ENCODE data around the gene HOXC10. TPM values are rescaled to one million over a fixed set of nuclear protein-coding genes. Genes with fewer than 3 reads are reported as not detected.

The HOXC10 gene
- total RNA-seq, 1 donor from 2014 or later, result not detected

DNA sequence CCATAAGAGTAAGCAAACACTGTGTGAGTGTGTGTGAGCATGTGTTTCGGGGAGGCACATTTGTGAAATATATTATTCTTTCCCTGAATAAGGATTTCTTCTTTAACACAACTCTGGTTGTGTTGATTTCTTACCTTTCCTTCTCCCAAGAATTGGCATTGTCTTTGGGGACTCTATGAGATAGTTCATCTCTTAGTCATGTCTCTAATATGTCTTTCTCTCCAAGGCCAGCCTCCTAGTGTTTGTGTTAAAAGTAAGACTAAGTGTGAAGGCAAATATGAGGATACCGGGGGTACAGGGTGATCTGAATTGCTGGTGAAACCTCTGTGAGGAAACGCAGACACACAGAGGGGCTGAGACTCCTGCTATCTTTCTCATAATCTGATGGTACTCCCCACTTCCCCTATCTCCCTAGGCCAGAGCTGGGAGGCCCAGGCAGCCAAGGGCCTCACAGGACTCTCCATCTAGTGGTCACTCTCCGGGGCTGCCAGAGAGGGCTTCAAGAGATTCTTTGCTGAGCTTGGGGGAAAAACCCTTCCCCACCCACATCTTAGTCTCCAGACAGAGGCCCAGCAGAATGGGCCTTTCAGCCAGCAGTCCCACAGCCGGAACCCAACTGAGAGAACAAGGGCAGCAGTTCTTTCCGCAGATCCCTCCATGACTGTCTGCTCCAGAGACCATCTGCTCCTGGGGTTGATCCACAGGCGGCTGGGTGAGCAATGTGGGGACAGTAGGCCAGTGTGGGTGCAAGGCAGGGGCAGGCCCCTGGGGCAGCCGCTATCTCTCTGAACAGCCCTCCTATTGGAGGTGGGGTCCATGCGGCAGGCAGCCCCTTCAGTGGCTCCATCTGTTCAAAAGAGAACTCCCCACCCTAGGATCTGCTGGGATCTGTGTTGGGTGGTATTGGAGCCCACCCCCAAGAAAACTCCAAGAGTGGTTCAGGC, 36.0 kb upstream of the HOXC10 start:
- POLR2A ChIA-PET, result interaction anchor here (0.5 kb wide), 1 partner anchor 42 kb away, joined by 3 read pairs; no protein-coding TSS in a partner anchor
- peaks cover 4% of the 10 kb centered on the region for H3K4me1 Mint-ChIP-seq
- DNase-seq (no peak), ATAC-seq (ENCODE audit: low read depth) (no peak)
- H3K4me3 Mint-ChIP-seq, result no peak overlapping the region
- no peaks in the 10 kb centered on the region for H3K9me3 Mint-ChIP-seq
- no peak overlapping the region for H3K27ac Mint-ChIP-seq
- CTCF ChIA-PET, result no interaction called here
- intact Hi-C loops (cut with micrococcal nuclease), result no loop called here
- peaks cover 77% of the 10 kb centered on the region for H3K27me3 Mint-ChIP-seq
- H3K36me3 Mint-ChIP-seq (ENCODE audit: low read depth), result no peaks in the 10 kb centered on the region
- TF ChIP-seq, protein P1, sequence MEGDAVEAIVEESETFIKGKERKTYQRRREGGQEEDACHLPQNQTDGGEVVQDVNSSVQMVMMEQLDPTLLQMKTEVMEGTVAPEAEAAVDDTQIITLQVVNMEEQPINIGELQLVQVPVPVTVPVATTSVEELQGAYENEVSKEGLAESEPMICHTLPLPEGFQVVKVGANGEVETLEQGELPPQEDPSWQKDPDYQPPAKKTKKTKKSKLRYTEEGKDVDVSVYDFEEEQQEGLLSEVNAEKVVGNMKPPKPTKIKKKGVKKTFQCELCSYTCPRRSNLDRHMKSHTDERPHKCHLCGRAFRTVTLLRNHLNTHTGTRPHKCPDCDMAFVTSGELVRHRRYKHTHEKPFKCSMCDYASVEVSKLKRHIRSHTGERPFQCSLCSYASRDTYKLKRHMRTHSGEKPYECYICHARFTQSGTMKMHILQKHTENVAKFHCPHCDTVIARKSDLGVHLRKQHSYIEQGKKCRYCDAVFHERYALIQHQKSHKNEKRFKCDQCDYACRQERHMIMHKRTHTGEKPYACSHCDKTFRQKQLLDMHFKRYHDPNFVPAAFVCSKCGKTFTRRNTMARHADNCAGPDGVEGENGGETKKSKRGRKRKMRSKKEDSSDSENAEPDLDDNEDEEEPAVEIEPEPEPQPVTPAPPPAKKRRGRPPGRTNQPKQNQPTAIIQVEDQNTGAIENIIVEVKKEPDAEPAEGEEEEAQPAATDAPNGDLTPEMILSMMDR (IDR thresholded peaks at IDR 0.05), result no peak

GRCh38 chr12:53949631-53950436, 35.1 kb upstream of the HOXC10 start:
- TF ChIP-seq, protein P1 (IDR thresholded peaks at IDR 0.05), result no peak
- DNase-seq (no peak), ATAC-seq (ENCODE audit: low read depth) (no peak)
- intact Hi-C loops (cut with micrococcal nuclease), result loop anchor here (5.0 kb wide), 2 partner anchors 47 to 102 kb away; partner anchors contain the start of gene HOXC4
- H3K9me3 Mint-ChIP-seq, result no peaks in the 10 kb centered on the region
- CTCF ChIA-PET, result no interaction called here
- POLR2A ChIA-PET, result no interaction called here
- H3K27me3 Mint-ChIP-seq, result peaks cover 74% of the 10 kb centered on the region
- no peak overlapping the region for H3K27ac Mint-ChIP-seq
- H3K36me3 Mint-ChIP-seq (ENCODE audit: low read depth), result no peaks in the 10 kb centered on the region
- H3K4me1 Mint-ChIP-seq, result peaks cover 4% of the 10 kb centered on the region
- no peak overlapping the region for H3K4me3 Mint-ChIP-seq

DNA sequence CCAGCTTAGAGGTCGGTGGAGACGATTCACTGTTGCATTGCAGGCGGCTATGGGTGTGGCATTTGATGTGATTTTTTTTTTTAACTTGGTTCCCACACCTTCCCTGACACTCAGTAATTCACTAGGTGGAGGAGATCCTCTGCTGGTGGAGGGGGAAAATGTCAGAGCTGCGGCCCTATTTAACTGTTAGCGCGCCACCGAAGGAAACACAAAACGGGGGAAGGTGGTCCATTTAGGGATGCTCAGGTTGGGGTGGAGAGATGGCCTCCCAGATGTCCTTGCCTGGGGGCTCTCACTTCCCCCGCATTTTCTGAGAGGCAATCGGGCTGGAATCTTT, 34.5 kb upstream of the HOXC10 start:
- no peaks in the 10 kb centered on the region for H3K9me3 Mint-ChIP-seq
- H3K27me3 Mint-ChIP-seq, result peaks cover 68% of the 10 kb centered on the region
- intact Hi-C loops (cut with micrococcal nuclease), result loop anchor here (5.0 kb wide), 2 partner anchors 47 to 102 kb away; partner anchors contain the start of gene HOXC4
- H3K27ac Mint-ChIP-seq, result no peak overlapping the region
- TF ChIP-seq, protein P1 (IDR thresholded peaks at IDR 0.05), result no peak
- POLR2A ChIA-PET, result interaction anchor here (1.2 kb wide), 1 partner anchor 34 kb away, joined by 6 read pairs; the partner anchor contains the start of gene HOXC10
- CTCF ChIA-PET, result no interaction called here
- H3K4me1 Mint-ChIP-seq, result peaks cover 4% of the 10 kb centered on the region
- no peak overlapping the region for H3K4me3 Mint-ChIP-seq
- no peak for ATAC-seq (ENCODE audit: low read depth)
- DNase-seq, result no peak
- no peaks in the 10 kb centered on the region for H3K36me3 Mint-ChIP-seq (ENCODE audit: low read depth)

GRCh38 chr12:53950789-53951576, 34.0 kb upstream of the HOXC10 start:
- H3K4me3 Mint-ChIP-seq, result no peak overlapping the region
- ChIA-PET CTCF (no interaction called here), POLR2A (interaction anchor here (1.2 kb wide), 1 partner anchor 33 kb away, joined by 6 read pairs; the partner anchor contains the start of gene HOXC10)
- intact Hi-C loops (cut with micrococcal nuclease), result loop anchor here (5.0 kb wide), 2 partner anchors 46 to 101 kb away; partner anchors contain the start of gene HOXC4
- TF ChIP-seq, protein P1 (IDR thresholded peaks at IDR 0.05), result no peak
- H3K27ac Mint-ChIP-seq, result peak overlapping the region; percentile 53
- no peaks in the 10 kb centered on the region for H3K36me3 Mint-ChIP-seq (ENCODE audit: low read depth)
- no peak for ATAC-seq (ENCODE audit: low read depth)
- no peaks in the 10 kb centered on the region for H3K9me3 Mint-ChIP-seq
- H3K27me3 Mint-ChIP-seq, result peaks cover 67% of the 10 kb centered on the region
- DNase-seq, result no peak
- H3K4me1 Mint-ChIP-seq, result peaks cover 4% of the 10 kb centered on the region
